Hepatocyte (in vitro differentiated cells): Measurements from ENCODE around the gene SIAH3. TPM values are rescaled to one million over a fixed set of nuclear protein-coding genes. Genes with fewer than 3 reads are reported as not detected.

Experiments used
- DNase-seq: peaks from one replicate; pipeline ENCODE4 v3.0.0-alpha.2; 2016; ENCODE audit warnings: low spot score
- H2AFZ ChIP-seq: fragments of 200-600 bp; sonication (generic); 2 replicates; pipeline ENCODE4 v1.6.0; 2016; ENCODE audit warnings: antibody characterized with exemption, mild to moderate bottlenecking
- H3K27ac ChIP-seq: fragments of 200-600 bp; sonication (generic); 2 replicates; pipeline ENCODE4 v1.5.1; 2016; ENCODE audit warnings: mild to moderate bottlenecking
- H3K27me3 ChIP-seq: fragments of 200-600 bp; sonication (generic); 2 replicates; pipeline ENCODE4 v1.6.1; 2016
- H3K36me3 ChIP-seq: fragments of 200-600 bp; sonication (generic); replicated peaks from 2 replicates; pipeline ENCODE4 v1.5.1; 2016; ENCODE audit warnings: low read depth; ENCODE audit not compliant: insufficient read depth
- H3K4me1 ChIP-seq: fragments of 200-600 bp; sonication (generic); 2 replicates; pipeline ENCODE4 v1.5.1; 2016; ENCODE audit warnings: mild to moderate bottlenecking, moderate library complexity; ENCODE audit not compliant: insufficient read depth
- H3K4me2 ChIP-seq: fragments of 200-600 bp; sonication (generic); 2 replicates; pipeline ENCODE4 v1.6.0; 2016
- H3K4me3 ChIP-seq: fragments of 200-600 bp; sonication (generic); 2 replicates; pipeline ENCODE4 v1.5.1; 2016; ENCODE audit warnings: mild to moderate bottlenecking
- H3K79me2 ChIP-seq: fragments of 200-600 bp; sonication (generic); 2 replicates; pipeline ENCODE4 v1.6.0; 2017; ENCODE audit warnings: mild to moderate bottlenecking
- H3K9me2 ChIP-seq: fragments of 200-600 bp; sonication (generic); replicated peaks from 2 replicates; pipeline ENCODE4 v1.6.0; 2017; ENCODE audit warnings: mild to moderate bottlenecking; ENCODE audit not compliant: insufficient read depth
- H3K9me3 ChIP-seq: fragments of 200-600 bp; sonication (generic); 2 replicates; pipeline ENCODE4 v1.5.1; 2016; ENCODE audit warnings: low read depth, mild to moderate bottlenecking
- H4K20me1 ChIP-seq: fragments of 200-600 bp; sonication (generic); 2 replicates; pipeline ENCODE4 v1.6.0; 2016; ENCODE audit warnings: mild to moderate bottlenecking; ENCODE audit not compliant: insufficient read depth, poor library complexity, severe bottlenecking
- EZH2 ChIP-seq: fragments of 200-600 bp; sonication (generic); IDR thresholded peaks from 2 replicates; pipeline ENCODE4 v1.6.1; 2016; ENCODE audit warnings: antibody characterized with exemption, mild to moderate bottlenecking, borderline replicate concordance
- EZH2phosphoT487 ChIP-seq: fragments of 200-600 bp; sonication (generic); IDR thresholded peaks from one replicate; pipeline ENCODE4 v1.6.1; 2018; ENCODE audit warnings: antibody characterized with exemption, mild to moderate bottlenecking, low read depth, moderate library complexity; ENCODE audit not compliant: unreplicated experiment, severe bottlenecking
- WGBS: methylation state at CpG from one replicate; pipeline ENCODE4 v1.1.6; 2016; ENCODE audit warnings: low lambda C conversion rate; ENCODE audit errors: missing lambda C conversion rate; 5-methylcytosine and 5-hydroxymethylcytosine counted together
- polyA plus RNA-seq: library from polyadenylated mRNA; unstranded; fragments of >200 nt; fragmentation: Nextera tagmentation; extraction: Ambion mirVana; gene quantifications from 2 replicates; pipeline ENCODE4 v1.2.1, GENCODE V29; 2016
- total RNA-seq: library from RNA; depleted of rRNA; stranded (reverse); fragments of >200 nt; gene quantifications from 2 replicates; pipeline ENCODE4 v1.2.3, GENCODE V29; 2014
- TF ChIP-seq, protein P1 (sequence below): fragments of 200-600 bp; sonication (generic); IDR thresholded peaks from 2 replicates; pipeline ENCODE4 v1.5.1; 2016; ENCODE audit warnings: antibody characterized with exemption, mild to moderate bottlenecking; ENCODE audit not compliant: poor library complexity

The SIAH3 gene
- total and polyA plus RNA-seq, 2 experiments from 2014 or later = 0.23 TPM; not detected in 1

DNA sequence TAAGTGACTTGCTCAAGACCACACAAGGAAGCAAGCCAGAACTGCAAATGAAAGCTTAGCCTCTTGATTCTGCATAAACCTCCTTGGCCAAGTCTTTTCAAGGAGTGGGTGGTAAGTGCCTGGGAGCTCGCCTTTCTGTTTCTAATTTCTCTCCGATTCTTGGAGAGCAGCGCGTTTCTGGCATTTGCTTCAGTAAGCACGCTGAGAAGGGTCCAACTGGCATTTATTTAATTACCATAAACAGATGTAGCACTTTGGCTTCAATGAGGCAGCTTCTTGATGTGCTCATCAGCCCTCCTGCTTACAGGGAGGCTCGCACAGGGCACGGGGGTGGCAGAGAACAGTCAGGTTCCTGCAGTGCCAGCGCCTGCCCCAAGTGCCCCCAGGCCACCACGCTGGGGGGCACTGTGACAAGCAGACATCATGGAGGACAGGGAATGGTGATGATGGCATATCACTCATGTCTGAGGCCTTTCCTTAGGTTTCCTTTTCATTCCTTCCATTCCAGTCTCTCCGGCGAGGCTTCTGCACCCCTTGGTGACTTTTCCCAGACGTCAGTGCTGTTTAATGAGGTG, 13.3 kb downstream of the SIAH3 start:
- Histone ChIP-seq H3K9me3 (no peaks in the 10 kb centered on the region), H3K4me1 (peaks cover 5% of the 10 kb centered on the region), H3K4me2 (no peak overlapping the region), H3K36me3 (no peaks in the 10 kb centered on the region), H3K27me3 (peaks cover 3% of the 10 kb centered on the region), H3K4me3 (no peak overlapping the region), H2AFZ (no peak overlapping the region), H4K20me1 (no peaks in the 10 kb centered on the region), H3K27ac (no peak overlapping the region), H3K9me2 (no peaks in the 10 kb centered on the region), H3K79me2 (no peaks in the 10 kb centered on the region)
- no peak for DNase-seq
- TF ChIP-seq EZH2phosphoT487 = no peak
- TF ChIP-seq EZH2 = no peak
- TF ChIP-seq, protein P1, sequence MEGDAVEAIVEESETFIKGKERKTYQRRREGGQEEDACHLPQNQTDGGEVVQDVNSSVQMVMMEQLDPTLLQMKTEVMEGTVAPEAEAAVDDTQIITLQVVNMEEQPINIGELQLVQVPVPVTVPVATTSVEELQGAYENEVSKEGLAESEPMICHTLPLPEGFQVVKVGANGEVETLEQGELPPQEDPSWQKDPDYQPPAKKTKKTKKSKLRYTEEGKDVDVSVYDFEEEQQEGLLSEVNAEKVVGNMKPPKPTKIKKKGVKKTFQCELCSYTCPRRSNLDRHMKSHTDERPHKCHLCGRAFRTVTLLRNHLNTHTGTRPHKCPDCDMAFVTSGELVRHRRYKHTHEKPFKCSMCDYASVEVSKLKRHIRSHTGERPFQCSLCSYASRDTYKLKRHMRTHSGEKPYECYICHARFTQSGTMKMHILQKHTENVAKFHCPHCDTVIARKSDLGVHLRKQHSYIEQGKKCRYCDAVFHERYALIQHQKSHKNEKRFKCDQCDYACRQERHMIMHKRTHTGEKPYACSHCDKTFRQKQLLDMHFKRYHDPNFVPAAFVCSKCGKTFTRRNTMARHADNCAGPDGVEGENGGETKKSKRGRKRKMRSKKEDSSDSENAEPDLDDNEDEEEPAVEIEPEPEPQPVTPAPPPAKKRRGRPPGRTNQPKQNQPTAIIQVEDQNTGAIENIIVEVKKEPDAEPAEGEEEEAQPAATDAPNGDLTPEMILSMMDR = no peak
- WGBS = 60% methylated on average over 12 of the region's 12 CpGs

DNA sequence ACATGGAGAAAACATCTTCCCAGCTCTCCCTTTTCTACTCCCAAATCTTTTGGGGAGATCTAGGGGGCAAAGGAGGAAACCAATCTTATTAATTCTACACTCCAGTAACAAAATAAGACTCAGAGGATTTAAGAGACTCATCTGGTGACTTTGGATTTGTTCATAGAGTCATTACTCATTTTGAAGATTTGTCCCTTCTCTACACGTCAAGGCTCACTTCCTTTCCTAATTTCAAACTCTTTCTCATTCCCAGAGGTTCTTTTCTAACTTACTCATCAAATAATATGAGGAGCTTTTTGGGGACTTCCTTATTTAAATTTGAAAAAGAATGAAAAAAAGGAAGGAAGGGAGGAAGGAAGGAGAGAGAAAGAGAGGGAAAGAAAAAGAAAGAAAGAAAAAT, 14.4 kb downstream of the SIAH3 start:
- no peak overlapping the region for H3K4me3 ChIP-seq
- no peaks in the 10 kb centered on the region for H3K9me2 ChIP-seq
- no peaks in the 10 kb centered on the region for H3K9me3 ChIP-seq
- no peaks in the 10 kb centered on the region for H4K20me1 ChIP-seq
- TF ChIP-seq EZH2phosphoT487 = no peak
- TF ChIP-seq, protein P1 = no peak
- no peak for TF ChIP-seq EZH2
- H3K4me1 ChIP-seq = peaks cover 5% of the 10 kb centered on the region
- no peak for DNase-seq
- H3K36me3 ChIP-seq = no peaks in the 10 kb centered on the region
- H2AFZ ChIP-seq = no peak overlapping the region
- peaks cover 3% of the 10 kb centered on the region for H3K27me3 ChIP-seq
- WGBS = 81% methylated on average over 1 of the region's 1 CpG
- no peak overlapping the region for H3K27ac ChIP-seq
- no peaks in the 10 kb centered on the region for H3K79me2 ChIP-seq
- no peak overlapping the region for H3K4me2 ChIP-seq

DNA sequence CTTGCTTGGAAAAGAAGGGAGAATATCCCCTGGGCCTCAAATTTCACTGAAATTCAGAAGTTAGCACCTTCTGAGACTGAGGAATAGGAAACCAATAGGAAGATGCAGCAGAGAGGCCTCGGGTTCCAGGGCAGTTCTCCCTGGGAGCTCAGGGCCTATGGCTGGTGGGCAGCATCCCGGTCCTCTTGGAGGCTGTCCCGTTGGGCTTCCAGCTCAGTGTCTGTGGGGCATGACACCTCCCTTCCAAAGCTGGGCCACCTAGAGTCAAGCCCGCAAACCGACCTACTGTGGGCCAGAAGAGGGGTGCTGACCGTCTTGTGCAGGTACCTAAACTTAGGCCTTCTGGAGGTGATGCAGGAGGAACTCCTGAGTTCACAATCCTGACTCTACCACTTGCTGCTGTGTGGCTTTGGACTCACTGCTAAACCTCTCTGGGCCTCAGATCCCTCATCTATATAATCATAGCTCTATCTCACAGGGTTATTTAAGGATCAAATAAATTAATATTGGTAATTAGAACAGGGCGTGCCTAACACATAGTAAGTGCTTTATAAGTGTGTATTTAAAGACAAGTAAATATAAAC, 17.1 kb downstream of the SIAH3 start:
- Histone ChIP-seq H3K36me3 (no peaks in the 10 kb centered on the region), H3K4me1 (peaks cover 5% of the 10 kb centered on the region), H3K27ac (no peak overlapping the region), H3K9me2 (no peaks in the 10 kb centered on the region), H2AFZ (no peak overlapping the region), H3K9me3 (no peaks in the 10 kb centered on the region), H4K20me1 (no peaks in the 10 kb centered on the region), H3K27me3 (no peaks in the 10 kb centered on the region), H3K79me2 (no peaks in the 10 kb centered on the region), H3K4me3 (no peak overlapping the region), H3K4me2 (no peak overlapping the region)
- TF ChIP-seq EZH2phosphoT487 (no peak), EZH2 (no peak)
- TF ChIP-seq, protein P1 = no peak
- DNase-seq = no peak
- WGBS = 93% methylated on average over 7 of the region's 7 CpGs
